OCI-LY3 (cell line): ENCODE measurements around the gene CD79B.
A peak's percentile ranks its signal among the peaks of the same experiment; 100 is the strongest.
"Not testable (repeated sequence)": the region's sequence is repeated elsewhere in the genome, so short reads cannot be mapped to it uniquely, and the experiment has no call there.

Experiments used
- H2AFZ ChIP-seq: fragments of 200-600, 300-600 bp; shearing (Covaris generic); 2 replicates; pipeline ENCODE4 v1.6.0; 2014; ENCODE audit warnings: antibody characterized with exemption, low read depth, low read length
- H3K27ac ChIP-seq: fragments of 200-600, 300-600 bp; sonication (generic); 2 replicates; pipeline ENCODE4 v1.5.1; 2014; ENCODE audit warnings: mild to moderate bottlenecking, low read length, moderate library complexity, mixed read lengths
- H3K27me3 ChIP-seq: fragments of 200-600, 300-600 bp; sonication (generic); 2 replicates; pipeline ENCODE4 v1.6.1; 2014; ENCODE audit warnings: low read depth, low read length, mixed read lengths
- H3K36me3 ChIP-seq: fragments of 200-600, 300-600 bp; sonication (generic); replicated peaks from 2 replicates; pipeline ENCODE3; 2014; ENCODE audit warnings: low read depth, low read length, mixed read lengths
- H3K4me1 ChIP-seq: fragments of 300-600, 200-600 bp; sonication (generic); 2 replicates; pipeline ENCODE4 v1.6.1; 2014; ENCODE audit warnings: low read length, mixed read lengths
- H3K4me2 ChIP-seq: fragments of 200-600, 300-600 bp; sonication (generic); 2 replicates; pipeline ENCODE4 v1.6.1; 2014; ENCODE audit warnings: low read length, mixed read lengths
- H3K4me3 ChIP-seq: fragments of 300-600, 200-600 bp; sonication (generic); 2 replicates; pipeline ENCODE4 v1.5.1; 2014; ENCODE audit warnings: antibody characterized with exemption, mild to moderate bottlenecking, low read length, moderate library complexity
- H3K79me2 ChIP-seq: fragments of 300-600, 200-600 bp; shearing (Covaris generic); 2 replicates; pipeline ENCODE4 v1.6.1; 2014; ENCODE audit warnings: mild to moderate bottlenecking, low read length, mixed read lengths
- H3K9ac ChIP-seq: fragments of 300-600, 200-600 bp; shearing (Covaris generic); 2 replicates; pipeline ENCODE4 v1.6.0; 2014; ENCODE audit warnings: mild to moderate bottlenecking, low read length, moderate library complexity
- H3K9me3 ChIP-seq: fragments of 200-600, 300-600 bp; shearing (Covaris generic); 2 replicates; pipeline ENCODE4 v1.6.1; 2014; ENCODE audit warnings: low read length, mixed read lengths; ENCODE audit not compliant: insufficient read depth
- H4K20me1 ChIP-seq: fragments of 200-600, 300-600 bp; sonication (generic); 2 replicates; pipeline ENCODE4 v1.6.1; 2016; ENCODE audit warnings: low read length, mixed read lengths; ENCODE audit not compliant: insufficient read depth
- EZH2phosphoT487 ChIP-seq: fragments of 200-600 bp; shearing (Covaris generic); IDR thresholded peaks from 2 replicates; pipeline ENCODE4 v1.6.1; 2018; ENCODE audit warnings: antibody characterized with exemption, mixed run types, low read depth
- TF ChIP-seq, protein P1 (sequence below): fragments of 200-600, 300-600 bp; sonication (generic); IDR thresholded peaks from 2 replicates; pipeline ENCODE4 v1.5.1; 2014; ENCODE audit warnings: antibody characterized with exemption, low read length, low read depth

The CD79B gene

DNA sequence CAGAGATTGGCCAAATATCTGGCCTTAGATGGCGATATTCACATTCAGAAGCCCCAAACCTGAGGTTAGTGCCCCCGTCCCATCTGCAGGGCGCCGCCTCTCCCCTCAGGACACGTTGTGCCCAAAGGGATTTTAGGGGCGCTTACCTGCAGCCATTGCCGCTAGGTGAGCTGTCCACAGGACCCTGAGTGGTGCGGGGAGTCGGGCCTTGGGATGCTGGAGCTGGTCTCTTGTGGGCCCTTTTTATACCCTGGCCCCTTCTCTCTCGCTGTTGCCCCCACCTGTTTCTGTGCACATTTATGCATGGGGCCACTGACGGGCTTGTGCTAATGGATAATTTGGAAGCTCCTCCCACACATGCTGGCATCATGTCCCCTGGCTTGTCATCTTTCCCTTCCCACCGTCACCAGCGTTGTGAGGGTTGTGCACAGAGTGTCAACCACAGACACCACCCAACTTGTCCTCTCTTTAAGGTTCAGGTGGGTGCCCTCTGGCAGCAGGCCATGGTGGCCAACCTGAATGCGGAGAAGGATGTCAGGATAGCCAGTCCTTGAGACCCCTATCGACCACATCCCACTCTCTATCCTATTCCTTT is 21.0 kb downstream of the CD79B start, which contains the start of gene CSHL1:
TSS of gene CSHL1 (minus strand) at position 218 of the 595 bp plus-strand sequence. CDS start at position 156, 62 bp downstream.
- no peaks in the 10 kb centered on the region for H3K9me3 ChIP-seq
- no peaks in the 10 kb centered on the region for H3K36me3 ChIP-seq
- H3K4me2 ChIP-seq = peak within 1 kb of the TSS; percentile 62
- peak within 1 kb of the TSS; percentile 52; the same call in 1 of the 2 replicates for H3K4me3 ChIP-seq
- no peak within 1 kb of the TSS for H2AFZ ChIP-seq
- peaks cover 14% of the 10 kb centered on the region for H3K27me3 ChIP-seq
- TF ChIP-seq EZH2phosphoT487 = no peak
- TF ChIP-seq, protein P1, sequence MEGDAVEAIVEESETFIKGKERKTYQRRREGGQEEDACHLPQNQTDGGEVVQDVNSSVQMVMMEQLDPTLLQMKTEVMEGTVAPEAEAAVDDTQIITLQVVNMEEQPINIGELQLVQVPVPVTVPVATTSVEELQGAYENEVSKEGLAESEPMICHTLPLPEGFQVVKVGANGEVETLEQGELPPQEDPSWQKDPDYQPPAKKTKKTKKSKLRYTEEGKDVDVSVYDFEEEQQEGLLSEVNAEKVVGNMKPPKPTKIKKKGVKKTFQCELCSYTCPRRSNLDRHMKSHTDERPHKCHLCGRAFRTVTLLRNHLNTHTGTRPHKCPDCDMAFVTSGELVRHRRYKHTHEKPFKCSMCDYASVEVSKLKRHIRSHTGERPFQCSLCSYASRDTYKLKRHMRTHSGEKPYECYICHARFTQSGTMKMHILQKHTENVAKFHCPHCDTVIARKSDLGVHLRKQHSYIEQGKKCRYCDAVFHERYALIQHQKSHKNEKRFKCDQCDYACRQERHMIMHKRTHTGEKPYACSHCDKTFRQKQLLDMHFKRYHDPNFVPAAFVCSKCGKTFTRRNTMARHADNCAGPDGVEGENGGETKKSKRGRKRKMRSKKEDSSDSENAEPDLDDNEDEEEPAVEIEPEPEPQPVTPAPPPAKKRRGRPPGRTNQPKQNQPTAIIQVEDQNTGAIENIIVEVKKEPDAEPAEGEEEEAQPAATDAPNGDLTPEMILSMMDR = no peak
- peaks cover 20% of the 10 kb centered on the region for H3K4me1 ChIP-seq
- H3K79me2 ChIP-seq = no peaks in the 10 kb centered on the region
- no peaks in the 10 kb centered on the region for H4K20me1 ChIP-seq
- H3K27ac ChIP-seq = no peak within 1 kb of the TSS
- H3K9ac ChIP-seq = no peak within 1 kb of the TSS

DNA sequence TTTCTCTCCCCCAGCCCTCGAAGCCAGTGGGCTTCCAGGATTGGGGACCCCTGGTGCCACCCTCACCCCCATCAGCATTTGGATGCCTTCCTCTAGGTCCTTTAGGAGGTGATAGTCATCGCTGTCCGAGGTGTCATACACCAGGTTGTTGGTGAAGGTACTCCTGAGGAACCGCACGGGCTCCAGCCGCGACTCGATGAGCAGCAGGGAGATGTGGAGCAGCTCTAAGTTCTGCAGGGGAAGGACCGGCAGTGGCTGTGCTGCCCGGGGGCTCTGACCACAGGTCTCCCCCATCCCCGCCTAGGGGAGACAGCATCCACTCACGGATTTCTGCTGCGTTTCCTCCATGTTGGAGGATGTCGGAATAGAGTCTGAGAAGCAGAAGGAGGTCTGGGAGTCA is 22.0 kb downstream of the CD79B start:
- no peaks in the 10 kb centered on the region for H3K36me3 ChIP-seq
- H3K4me2 ChIP-seq = no peak overlapping the region
- peaks cover 14% of the 10 kb centered on the region for H3K27me3 ChIP-seq
- H3K4me1 ChIP-seq = peaks cover 11% of the 10 kb centered on the region
- no peak overlapping the region for H2AFZ ChIP-seq
- H3K9me3 ChIP-seq = no peaks in the 10 kb centered on the region
- no peaks in the 10 kb centered on the region for H4K20me1 ChIP-seq
- no peak overlapping the region for H3K9ac ChIP-seq
- no peak overlapping the region for H3K4me3 ChIP-seq
- TF ChIP-seq, protein P1 = no peak
- no peak for TF ChIP-seq EZH2phosphoT487
- no peaks in the 10 kb centered on the region for H3K79me2 ChIP-seq
- H3K27ac ChIP-seq = no peak overlapping the region

DNA sequence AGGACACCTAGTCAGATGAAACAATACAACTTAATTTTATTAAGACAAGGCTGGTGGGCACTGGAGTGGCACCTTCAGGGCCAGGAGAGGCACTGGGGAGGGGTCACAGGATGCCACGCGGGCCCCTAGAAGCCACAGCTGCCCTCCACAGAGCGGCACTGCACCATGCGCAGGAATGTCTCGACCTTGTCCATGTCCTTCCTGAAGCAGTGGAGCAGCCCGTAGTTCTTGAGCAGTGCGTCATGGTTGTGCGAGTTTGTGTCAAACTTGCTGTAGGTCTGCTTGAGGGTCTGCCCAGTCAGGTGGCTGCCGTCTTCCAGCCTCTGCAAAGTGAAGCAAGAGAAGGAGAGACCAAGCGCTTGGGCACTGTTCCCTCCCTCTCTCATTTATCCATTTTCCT is 22.5 kb downstream of the CD79B start:
- H3K4me2 ChIP-seq, H3K79me2 ChIP-seq, H3K27ac ChIP-seq, H4K20me1 ChIP-seq, H3K36me3 ChIP-seq, H3K9ac ChIP-seq, H3K4me3 ChIP-seq, H2AFZ ChIP-seq, H3K9me3 ChIP-seq: not testable (repeated sequence)
- Histone ChIP-seq H3K27me3 (peaks cover 14% of the 10 kb centered on the region), H3K4me1 (peaks cover 11% of the 10 kb centered on the region)

DNA sequence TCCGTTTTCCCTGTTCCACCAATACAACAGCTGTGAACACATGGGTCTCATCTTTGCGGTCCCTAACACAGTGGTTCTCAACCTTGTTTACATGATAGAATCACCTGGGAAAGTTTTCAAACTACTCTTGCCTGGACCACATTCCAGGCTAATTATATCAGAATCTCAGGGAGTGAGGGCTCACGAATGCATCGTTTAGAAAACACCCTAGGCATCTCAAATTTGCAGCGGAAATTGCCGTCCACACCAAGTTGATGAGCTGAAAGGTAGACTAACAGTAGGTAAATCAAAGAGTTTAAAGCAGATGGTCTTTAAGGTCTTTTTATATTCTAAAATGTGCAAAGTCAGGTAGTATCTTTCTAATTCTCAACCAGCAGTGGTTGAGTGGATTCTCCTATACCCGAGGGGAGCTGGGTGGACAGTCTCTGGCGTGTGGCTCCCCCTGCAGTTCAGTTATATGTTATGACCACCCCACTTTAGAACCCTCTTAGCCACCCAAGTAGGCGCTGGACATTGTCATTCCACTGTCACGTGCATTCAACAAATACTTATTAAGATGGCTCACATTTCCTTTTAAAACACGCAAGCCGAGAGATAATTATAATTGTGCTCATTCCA is 24.9 kb downstream of the CD79B start:
- H3K36me3 ChIP-seq, H3K79me2 ChIP-seq, H3K9ac ChIP-seq, H3K27ac ChIP-seq, H4K20me1 ChIP-seq, H2AFZ ChIP-seq, H3K4me2 ChIP-seq, H3K4me1 ChIP-seq, H3K9me3 ChIP-seq, H3K4me3 ChIP-seq: not testable (repeated sequence)
- peaks cover 17% of the 10 kb centered on the region for H3K27me3 ChIP-seq
- TF ChIP-seq, protein P1 = peak; percentile 21

DNA sequence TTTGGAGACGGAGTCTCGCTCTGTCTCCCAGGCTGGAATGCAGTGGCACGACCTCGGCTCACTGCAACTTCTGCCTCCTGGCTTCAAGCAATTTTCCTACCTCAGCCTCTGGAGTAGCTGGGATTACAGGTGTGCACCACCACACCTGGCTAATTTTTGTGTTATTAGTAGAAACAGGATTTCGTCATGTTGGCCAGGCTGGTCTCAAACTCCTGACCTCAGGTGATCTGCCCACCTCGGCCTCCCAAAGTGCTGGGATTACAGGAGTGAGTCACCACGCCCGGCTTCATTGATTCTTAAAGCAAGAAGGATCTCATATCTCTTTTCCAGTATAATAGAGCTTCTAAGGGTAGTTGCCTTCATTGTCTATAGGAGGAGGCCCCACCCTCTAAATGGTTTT is 27.3 kb downstream of the CD79B start:
- not testable (repeated sequence) for H3K27ac ChIP-seq, H3K4me3 ChIP-seq, H4K20me1 ChIP-seq, H3K36me3 ChIP-seq, H3K4me2 ChIP-seq, H3K9ac ChIP-seq, H3K79me2 ChIP-seq, H3K4me1 ChIP-seq, H2AFZ ChIP-seq, H3K9me3 ChIP-seq
- H3K27me3 ChIP-seq = peaks cover 27% of the 10 kb centered on the region
